Measurements from ENCODE around the gene COX4I2. TPM values are rescaled to one million over a fixed set of nuclear protein-coding genes. Genes with fewer than 3 reads are reported as not detected.

Gene COX4I2
- polyA plus RNA-seq, 1 donor from 2014 or later: not detected

GRCh38 chr20:31680286-31681127 is 42.8 kb downstream of the COX4I2 start:
- no peak overlapping the region for H3K4me3 ChIP-seq (ENCODE audit: low read length)
- H3K9me2 ChIP-seq (ENCODE audit: insufficient read depth, low read length): no peaks in the 10 kb centered on the region
- TF ChIP-seq EZH2 (IDR thresholded peaks at IDR 0.05; ENCODE audit: borderline replicate concordance, insufficient read depth, low read length, poor library complexity, severe bottlenecking): no peak
- TF ChIP-seq POLR2AphosphoS5 (IDR thresholded peaks at IDR 0.05): no peak
- TF ChIP-seq TAF1 (IDR thresholded peaks at IDR 0.05; ENCODE audit: low read depth): no peak
- TF ChIP-seq REST (IDR thresholded peaks at IDR 0.05; ENCODE audit: borderline replicate concordance): no peak
- no peak for TF ChIP-seq MXI1 (conservative IDR thresholded peaks at IDR 0.05; ENCODE audit: poor library complexity, severe bottlenecking)
- TF ChIP-seq EP300 (conservative IDR thresholded peaks at IDR 0.05; ENCODE audit: poor library complexity, severe bottlenecking): no peak
- TF ChIP-seq RAD21 (conservative IDR thresholded peaks at IDR 0.05): no peak
- no peak overlapping the region for H2AFZ ChIP-seq (ENCODE audit: low read depth, low read length)
- no peaks in the 10 kb centered on the region for H3K27me3 ChIP-seq (ENCODE audit: insufficient read depth, low read depth, low read length)
- no peaks in the 10 kb centered on the region for H3K9me3 ChIP-seq (ENCODE audit: low read length)
- H3K4me2 ChIP-seq (ENCODE audit: low read length): no peak overlapping the region
- H3K27ac ChIP-seq (ENCODE audit: low read length): no peak overlapping the region
- H3F3A ChIP-seq (ENCODE audit: insufficient read depth, low read length, poor library complexity, severe bottlenecking): no peaks in the 10 kb centered on the region
- peaks cover 4% of the 10 kb centered on the region for H4K20me1 ChIP-seq (ENCODE audit: insufficient read depth)
- no peak overlapping the region for H3K9ac ChIP-seq (ENCODE audit: low read length)
- H3K79me2 ChIP-seq (replicated peaks; ENCODE audit: insufficient read depth, low read length): no peaks in the 10 kb centered on the region
- no peaks in the 10 kb centered on the region for H3K36me3 ChIP-seq (ENCODE audit: insufficient read depth, low read length)

- H3K27ac ChIP-seq (ENCODE audit: low read length): no peak overlapping the region
- no peaks in the 10 kb centered on the region for H3K27me3 ChIP-seq (ENCODE audit: insufficient read depth, low read depth, low read length)
- peaks cover 4% of the 10 kb centered on the region for H4K20me1 ChIP-seq (ENCODE audit: insufficient read depth)
- no peak overlapping the region for H3K9ac ChIP-seq (ENCODE audit: low read length)
- no peaks in the 10 kb centered on the region for H3K79me2 ChIP-seq (replicated peaks; ENCODE audit: insufficient read depth, low read length)
- H3K36me3 ChIP-seq (ENCODE audit: insufficient read depth, low read length): peaks cover 2% of the 10 kb centered on the region
- H3K4me2 ChIP-seq (ENCODE audit: low read length): no peak overlapping the region
- TF ChIP-seq TAF1 (IDR thresholded peaks at IDR 0.05; ENCODE audit: low read depth) (no peak), SMC3 (conservative IDR thresholded peaks at IDR 0.05; ENCODE audit: poor library complexity) (no peak), CTCF (IDR thresholded peaks at IDR 0.05; ENCODE audit: poor library complexity, severe bottlenecking) (no peak)
- no peak overlapping the region for H2AFZ ChIP-seq (ENCODE audit: low read depth, low read length)
- no peak overlapping the region for H3K4me3 ChIP-seq (ENCODE audit: low read length)
- H3K9me2 ChIP-seq (ENCODE audit: insufficient read depth, low read length): no peaks in the 10 kb centered on the region
- no peaks in the 10 kb centered on the region for H3K9me3 ChIP-seq (ENCODE audit: low read length)
- H3F3A ChIP-seq (ENCODE audit: insufficient read depth, low read length, poor library complexity, severe bottlenecking): no peaks in the 10 kb centered on the region
These were observed 43.5 kb downstream of the COX4I2 start for GRCh38 chr20:31681128-31681727.

Data from neural cell (in vitro differentiated cells).